ENCODE results near the gene ZDHHC9. TPM values are rescaled to one million over a fixed set of nuclear protein-coding genes. Genes with fewer than 3 reads are reported as not detected.

The ZDHHC9 gene
- total and polyA plus RNA-seq, 9 of the 15 experiments (the other 6 are each of a cell fraction or from before 2014, with no cell fraction given): 6.8 to 22.4 (median 9.1) TPM

- TF ChIP-seq, protein P1, sequence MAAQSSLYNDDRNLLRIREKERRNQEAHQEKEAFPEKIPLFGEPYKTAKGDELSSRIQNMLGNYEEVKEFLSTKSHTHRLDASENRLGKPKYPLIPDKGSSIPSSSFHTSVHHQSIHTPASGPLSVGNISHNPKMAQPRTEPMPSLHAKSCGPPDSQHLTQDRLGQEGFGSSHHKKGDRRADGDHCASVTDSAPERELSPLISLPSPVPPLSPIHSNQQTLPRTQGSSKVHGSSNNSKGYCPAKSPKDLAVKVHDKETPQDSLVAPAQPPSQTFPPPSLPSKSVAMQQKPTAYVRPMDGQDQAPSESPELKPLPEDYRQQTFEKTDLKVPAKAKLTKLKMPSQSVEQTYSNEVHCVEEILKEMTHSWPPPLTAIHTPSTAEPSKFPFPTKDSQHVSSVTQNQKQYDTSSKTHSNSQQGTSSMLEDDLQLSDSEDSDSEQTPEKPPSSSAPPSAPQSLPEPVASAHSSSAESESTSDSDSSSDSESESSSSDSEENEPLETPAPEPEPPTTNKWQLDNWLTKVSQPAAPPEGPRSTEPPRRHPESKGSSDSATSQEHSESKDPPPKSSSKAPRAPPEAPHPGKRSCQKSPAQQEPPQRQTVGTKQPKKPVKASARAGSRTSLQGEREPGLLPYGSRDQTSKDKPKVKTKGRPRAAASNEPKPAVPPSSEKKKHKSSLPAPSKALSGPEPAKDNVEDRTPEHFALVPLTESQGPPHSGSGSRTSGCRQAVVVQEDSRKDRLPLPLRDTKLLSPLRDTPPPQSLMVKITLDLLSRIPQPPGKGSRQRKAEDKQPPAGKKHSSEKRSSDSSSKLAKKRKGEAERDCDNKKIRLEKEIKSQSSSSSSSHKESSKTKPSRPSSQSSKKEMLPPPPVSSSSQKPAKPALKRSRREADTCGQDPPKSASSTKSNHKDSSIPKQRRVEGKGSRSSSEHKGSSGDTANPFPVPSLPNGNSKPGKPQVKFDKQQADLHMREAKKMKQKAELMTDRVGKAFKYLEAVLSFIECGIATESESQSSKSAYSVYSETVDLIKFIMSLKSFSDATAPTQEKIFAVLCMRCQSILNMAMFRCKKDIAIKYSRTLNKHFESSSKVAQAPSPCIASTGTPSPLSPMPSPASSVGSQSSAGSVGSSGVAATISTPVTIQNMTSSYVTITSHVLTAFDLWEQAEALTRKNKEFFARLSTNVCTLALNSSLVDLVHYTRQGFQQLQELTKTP (IDR thresholded peaks at IDR 0.05; ENCODE audit: low read depth in 1 of 2, partially characterized antibody in 2 of 2): no peak
- TF ChIP-seq FOXA1 (IDR thresholded peaks at IDR 0.05; ENCODE audit: borderline replicate concordance) (no peak), ELK3 (CRISPR knock-in tag; IDR thresholded peaks at IDR 0.05) (no peak), EGR1 (conservative IDR thresholded peaks at IDR 0.05) (peak; percentile 83), EP300 (IDR thresholded peaks at IDR 0.05; ENCODE audit: low read length) (no peak), ARNT (IDR thresholded peaks at IDR 0.05) (no peak), KDM5B (IDR thresholded peaks at IDR 0.05; ENCODE audit: insufficient replicate concordance, low read depth, low read length) (peak; percentile 74), ZNF586 (CRISPR knock-in tag; conservative IDR thresholded peaks at IDR 0.05) (no peak), ZNF140 (CRISPR knock-in tag; IDR thresholded peaks at IDR 0.05) (no peak), PTBP1 (IDR thresholded peaks at IDR 0.05; ENCODE audit: low read depth, low read length) (no peak), ZBTB7A (IDR thresholded peaks at IDR 0.05; ENCODE audit: borderline replicate concordance, control insufficient read depth, low read depth, low read length) (peak; percentile 61; the same call in 1 of the 2 replicates), JUND (IDR thresholded peaks at IDR 0.05; ENCODE audit: borderline replicate concordance, low read depth, low read length) (peak; percentile 49), JUND (tag; IDR thresholded peaks at IDR 0.05; ENCODE audit: borderline replicate concordance, low read depth, low read length) (no peak), CREM (IDR thresholded peaks at IDR 0.05; ENCODE audit: low read depth) (peak; percentile 85), GATAD2B (IDR thresholded peaks at IDR 0.05; ENCODE audit: borderline replicate concordance) (no peak), CTBP1 (IDR thresholded peaks at IDR 0.05; ENCODE audit: borderline replicate concordance) (no peak; the same call in 1 of the 2 replicates), ESRRB (CRISPR knock-in tag; IDR thresholded peaks at IDR 0.05; ENCODE audit: borderline replicate concordance) (no peak)
- TF ChIP-seq, protein P2, sequence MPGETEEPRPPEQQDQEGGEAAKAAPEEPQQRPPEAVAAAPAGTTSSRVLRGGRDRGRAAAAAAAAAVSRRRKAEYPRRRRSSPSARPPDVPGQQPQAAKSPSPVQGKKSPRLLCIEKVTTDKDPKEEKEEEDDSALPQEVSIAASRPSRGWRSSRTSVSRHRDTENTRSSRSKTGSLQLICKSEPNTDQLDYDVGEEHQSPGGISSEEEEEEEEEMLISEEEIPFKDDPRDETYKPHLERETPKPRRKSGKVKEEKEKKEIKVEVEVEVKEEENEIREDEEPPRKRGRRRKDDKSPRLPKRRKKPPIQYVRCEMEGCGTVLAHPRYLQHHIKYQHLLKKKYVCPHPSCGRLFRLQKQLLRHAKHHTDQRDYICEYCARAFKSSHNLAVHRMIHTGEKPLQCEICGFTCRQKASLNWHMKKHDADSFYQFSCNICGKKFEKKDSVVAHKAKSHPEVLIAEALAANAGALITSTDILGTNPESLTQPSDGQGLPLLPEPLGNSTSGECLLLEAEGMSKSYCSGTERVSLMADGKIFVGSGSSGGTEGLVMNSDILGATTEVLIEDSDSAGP (CRISPR knock-in tag; IDR thresholded peaks at IDR 0.05): 0 out of 2 replicates have a peak, but pooled peaks have one; percentile 12
- TF ChIP-seq, protein P3, sequence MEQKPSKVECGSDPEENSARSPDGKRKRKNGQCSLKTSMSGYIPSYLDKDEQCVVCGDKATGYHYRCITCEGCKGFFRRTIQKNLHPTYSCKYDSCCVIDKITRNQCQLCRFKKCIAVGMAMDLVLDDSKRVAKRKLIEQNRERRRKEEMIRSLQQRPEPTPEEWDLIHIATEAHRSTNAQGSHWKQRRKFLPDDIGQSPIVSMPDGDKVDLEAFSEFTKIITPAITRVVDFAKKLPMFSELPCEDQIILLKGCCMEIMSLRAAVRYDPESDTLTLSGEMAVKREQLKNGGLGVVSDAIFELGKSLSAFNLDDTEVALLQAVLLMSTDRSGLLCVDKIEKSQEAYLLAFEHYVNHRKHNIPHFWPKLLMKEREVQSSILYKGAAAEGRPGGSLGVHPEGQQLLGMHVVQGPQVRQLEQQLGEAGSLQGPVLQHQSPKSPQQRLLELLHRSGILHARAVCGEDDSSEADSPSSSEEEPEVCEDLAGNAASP (IDR thresholded peaks at IDR 0.05): no peak
Measured at GRCh38 chrX:129843459-129844306, at the start of gene ZDHHC9 (continued).

Measured in K562 (cell line).